IPS-NIHi7 (cell line): ENCODE data around the gene FHL1.
"Not testable (repeated sequence)": the region's sequence is repeated elsewhere in the genome, so short reads cannot be mapped to it uniquely, and the experiment has no call there.

Experiments
- DNase-seq: peaks from one replicate; pipeline ENCODE4 v3.0.0; 2012; ENCODE audit warnings: mixed read lengths; ENCODE audit errors: extremely low spot score

Gene FHL1

DNA sequence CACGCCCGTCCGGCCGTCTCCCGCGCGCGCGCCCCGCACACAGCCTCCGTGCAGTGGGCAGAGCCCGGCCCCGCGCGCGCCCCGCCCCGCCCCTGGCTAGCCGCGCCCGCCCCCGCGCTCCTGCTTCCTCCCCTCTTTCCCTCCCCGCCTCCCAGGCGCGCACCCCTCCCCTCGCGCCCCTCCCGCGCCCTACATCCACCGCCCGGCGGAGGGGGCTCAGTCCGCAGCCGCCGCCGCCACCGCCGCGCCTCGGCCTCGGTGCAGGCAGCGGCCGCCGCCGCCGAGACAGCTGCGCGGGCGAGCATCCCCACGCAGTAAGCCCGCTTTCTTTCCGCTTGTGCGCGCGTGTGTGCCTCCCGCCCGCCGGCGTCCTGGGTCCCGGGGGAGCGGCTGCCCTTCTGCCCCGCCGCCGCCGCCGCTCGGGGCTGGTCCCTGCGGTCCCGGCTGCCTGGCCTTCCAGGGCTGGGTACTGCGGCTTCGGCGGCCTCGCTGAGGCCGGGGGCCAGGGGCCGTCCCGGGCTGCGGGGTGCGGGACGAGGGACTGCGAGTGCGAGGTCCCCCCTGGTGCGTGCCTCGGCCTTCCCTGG is at the start of gene FHL1:
Gene FHL1, plus strand, starts transcription at position 219 of the 587 bp plus-strand sequence.
- DNase-seq, result peak; percentile 74

DNA sequence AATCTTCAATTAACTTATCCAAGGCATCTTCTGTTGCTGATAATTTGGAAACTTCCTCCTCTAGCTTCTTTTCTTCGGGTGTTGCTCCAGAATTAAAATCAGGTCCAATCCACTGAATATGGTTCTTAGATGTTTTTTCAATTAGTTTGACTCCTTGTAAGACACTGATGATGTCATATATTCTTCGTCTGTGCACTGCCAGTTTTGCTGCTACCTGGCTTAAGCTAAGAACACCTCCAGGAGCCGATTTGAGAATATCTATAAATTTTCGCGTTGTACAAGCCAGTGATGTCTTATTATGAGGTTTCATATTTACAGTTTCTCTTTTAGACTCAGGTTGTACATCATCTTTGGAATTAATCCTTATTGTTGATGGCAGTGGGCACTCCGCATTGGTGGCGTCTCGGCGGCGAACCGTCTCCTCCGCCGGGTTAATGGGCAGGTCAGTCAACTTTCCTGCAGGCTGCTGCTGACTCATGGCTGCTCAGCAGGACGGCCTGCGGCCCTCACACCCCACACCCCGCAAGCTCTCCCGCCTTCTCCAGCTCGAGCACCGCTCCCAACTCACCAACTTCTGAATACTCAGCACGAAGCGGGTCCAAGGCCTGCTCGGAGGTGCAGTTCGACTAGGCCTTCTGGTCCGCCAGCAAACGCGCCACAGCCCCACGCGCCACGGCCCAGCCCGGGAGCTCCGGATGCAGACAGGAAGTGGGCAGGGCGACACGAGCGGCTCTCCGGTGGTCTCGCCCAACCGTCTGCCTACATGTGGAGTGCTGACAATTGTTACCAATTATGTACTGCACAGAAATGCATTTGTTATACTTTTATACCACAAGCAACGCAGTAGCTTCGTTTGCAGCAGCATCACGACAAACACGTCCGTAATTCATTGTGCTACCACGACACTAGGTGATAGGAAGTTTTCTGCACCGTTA is 49.2 kb upstream of the FHL1 start:
- DNase-seq, result peak; percentile 70

DNA sequence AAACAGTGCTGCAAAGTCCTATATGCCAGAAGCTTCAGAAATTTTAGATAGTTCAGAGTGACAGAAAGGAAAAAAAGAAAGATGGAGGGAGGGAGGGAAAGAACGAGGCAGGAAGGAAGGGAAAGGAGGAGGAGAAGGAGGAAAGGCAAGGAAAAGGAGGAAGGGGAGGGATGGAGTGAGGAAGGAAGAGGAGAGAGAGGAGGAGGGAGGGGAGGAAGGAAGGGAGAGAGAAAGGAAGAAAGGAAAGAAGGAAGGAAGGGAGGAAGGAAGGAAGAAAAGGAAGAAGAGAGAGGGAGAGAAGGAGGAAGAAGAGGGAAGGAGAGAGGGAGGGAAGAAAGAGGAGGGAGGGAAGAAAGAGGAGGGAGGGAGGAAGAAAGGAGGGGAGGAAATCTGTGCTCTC is 42.4 kb upstream of the FHL1 start:
- no peak for DNase-seq

DNA sequence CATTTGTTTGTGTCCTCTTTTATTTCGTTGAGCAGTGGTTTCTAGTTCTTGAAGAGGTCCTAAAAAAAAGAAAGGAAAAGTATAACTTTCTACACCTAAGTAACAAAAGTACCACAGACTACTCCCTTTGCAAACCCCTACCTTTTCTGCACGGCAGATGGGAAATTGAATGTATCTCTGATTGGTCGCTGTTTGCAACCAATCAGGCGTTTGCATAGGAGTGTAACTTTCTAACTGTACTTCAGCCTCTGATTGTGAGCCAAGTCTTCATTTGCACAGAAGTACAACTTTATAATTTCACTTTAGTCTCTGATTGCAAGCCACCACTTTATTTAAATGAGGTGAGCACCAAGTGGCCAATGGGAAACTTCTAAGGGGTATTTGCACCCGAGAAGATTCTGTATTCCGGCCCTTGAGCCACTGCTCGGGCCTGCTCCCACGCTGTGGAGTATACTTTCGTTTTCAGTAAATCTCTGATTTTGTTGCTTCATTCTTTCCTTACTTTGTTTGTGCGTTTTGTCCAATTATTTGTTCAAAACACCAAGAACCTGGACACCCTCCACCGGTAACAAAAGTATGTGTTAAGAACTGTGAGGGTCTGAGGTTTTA is 40.3 kb upstream of the FHL1 start:
- no peak for DNase-seq

DNA sequence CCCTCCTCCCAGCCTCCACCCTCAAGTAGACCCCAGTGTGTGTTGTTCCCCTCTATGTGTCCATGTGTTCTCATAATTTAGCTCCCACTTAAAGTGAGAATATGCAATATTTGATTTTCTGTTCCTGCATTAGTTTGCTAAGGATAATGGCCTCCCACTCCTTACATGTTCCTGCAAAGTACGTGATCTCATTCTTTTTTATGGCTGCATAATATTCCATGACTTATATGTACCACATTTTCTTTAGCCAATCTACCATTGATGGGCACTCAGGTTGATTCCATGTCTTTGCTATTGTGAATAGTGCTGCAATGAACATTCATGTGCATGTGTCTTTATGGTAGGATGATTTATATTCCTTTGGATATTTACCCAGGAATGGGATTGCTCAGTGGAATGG is 38.4 kb upstream of the FHL1 start:
- DNase-seq, result not testable (repeated sequence)

DNA sequence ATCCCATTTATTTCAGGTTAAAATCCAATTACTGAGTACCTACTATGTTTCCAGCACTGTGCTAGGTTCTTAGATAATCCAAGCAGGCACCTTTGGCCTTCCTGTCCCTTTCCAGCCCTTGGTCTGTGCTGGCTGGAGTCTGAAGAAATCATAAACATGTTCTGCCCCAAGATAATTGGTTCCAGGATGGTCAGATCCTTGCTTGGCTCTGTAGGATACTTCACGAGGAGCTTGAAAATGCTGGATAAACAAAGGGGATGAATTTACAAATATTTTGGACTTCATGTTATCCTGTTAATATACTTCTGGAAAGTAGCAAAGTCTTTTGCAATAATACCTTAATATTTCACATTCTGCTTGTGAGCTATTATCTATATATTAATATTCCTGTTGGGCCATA is 35.0 kb upstream of the FHL1 start:
- DNase-seq, result no peak

DNA sequence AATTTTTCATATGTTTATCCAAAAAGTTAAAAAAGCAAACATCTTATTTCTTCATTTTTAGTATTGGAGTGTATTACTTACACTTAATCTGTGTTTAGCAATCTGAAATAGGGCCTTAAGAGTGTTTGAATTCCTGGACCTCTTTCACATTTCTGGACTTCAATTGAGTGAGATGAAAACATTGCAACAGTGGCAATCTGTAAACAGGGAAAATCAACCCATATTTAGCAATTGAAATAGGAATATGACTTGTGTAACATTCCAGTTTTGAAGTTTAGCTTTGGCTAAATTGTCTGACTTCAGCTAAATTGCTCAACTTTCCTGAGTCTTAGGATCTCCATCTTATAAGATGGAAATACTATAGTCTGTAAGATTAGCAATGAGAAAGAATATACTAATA is 34.6 kb upstream of the FHL1 start:
- no peak for DNase-seq

DNA sequence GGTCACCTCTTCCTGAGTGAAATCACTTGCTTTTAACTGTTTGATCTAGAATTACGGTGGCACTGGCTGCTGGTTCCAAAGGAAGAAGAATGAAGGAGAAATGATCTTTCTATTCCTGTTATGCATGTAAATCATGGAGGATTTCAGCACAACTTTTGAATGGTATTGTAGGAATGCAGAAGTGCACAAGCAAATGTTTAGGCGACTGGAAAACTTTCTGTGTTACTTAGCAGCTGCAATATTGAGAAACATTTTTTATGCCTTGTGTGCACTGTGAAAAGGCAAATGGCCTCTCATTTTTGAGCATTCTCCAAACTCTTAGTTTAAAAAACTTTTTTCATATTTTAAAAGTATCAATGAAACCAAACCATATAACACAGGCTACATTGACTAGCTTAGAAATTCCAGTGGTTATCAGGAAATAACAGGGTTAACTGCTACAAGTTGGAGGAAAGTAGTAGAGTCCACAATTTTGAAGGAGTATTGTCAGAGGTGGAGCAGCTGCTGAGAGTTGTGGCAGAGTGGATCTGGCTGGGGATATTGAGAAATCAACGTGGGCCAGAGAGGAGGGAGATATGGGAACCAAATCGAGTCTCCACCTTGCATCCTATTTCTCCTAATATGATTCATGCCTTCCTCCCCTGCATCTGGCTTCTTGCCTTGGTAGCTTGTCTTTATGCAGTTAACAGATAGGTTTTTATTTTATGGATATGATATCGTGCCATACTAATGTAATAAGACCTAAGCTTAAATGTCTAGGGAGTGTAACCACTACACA is 32.0 kb upstream of the FHL1 start:
- DNase-seq, result no peak

DNA sequence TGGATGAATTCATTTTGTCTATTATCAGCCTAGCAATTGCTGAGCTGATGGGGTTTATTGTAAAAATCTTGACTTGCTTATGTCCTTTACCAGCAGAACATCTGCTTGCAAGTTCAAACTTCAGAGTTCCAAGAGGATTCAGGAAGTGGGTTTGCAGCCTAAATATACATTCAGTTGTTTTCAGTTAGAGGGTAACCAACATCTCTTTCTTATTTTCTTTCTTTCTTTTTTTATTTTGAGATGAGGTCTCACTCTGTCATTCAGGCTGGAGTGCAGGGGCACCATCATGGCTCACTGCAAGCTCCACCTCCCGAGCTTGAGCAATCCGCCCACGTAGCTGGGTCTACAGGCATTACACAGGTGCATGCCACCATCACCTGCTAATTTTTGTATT is 31.4 kb upstream of the FHL1 start:
- DNase-seq, result no peak

DNA sequence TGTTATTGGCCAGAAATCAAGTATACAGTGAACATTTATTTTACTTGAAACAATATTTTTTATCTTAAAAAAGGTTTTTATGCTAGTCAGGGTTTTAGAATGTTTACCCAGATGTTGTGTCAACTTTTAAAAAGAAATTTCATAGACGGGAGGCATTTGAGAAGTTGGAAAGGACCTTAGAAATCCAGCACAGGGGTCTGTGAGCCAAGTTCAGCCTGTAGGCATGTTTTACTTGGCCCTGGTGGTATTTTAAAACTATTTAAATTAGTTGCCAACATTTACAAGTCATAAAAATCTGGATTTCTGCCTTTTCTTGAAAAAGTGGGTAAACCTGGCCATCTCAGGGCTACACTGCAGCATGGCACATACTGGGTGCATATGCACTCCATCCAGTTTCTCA is 25.5 kb upstream of the FHL1 start:
- no peak for DNase-seq

DNA sequence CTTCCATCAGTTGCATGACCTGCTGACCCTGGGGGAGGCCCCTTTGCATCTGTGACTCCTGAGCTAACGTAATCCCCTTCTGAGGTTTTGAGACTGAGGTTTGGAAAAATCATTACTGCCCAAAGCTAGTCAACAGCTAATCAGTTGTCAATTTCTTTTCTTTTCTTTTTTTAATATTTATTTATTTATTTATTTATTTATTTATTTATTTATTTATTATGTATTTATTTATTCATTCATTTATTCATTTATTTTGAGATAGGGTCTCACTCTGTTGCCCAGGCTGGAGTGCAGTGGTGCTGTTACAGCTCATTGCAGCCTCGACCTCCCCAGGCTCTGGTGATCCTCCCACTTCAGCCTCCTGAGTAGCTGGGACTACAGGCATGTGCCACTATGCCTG is 25.1 kb upstream of the FHL1 start:
- DNase-seq, result no peak

DNA sequence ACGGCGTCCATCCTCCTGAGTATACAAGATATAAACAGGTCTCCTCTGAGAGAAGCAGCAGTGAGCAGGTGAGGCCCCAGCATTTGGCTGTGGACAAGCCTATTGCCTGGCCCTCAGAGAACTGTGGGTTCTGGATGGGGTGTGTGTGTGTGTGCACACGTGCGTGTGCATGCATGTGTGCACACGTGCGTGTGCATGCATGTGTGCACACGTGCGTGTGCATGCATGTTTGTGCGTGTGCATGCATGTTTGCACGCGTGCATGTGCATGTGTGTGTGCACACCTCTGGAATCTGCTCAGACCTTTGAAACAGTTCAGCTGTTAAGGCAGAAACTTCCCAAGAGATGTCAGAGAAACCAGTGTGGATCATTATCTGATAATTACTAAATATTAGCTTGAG is 22.2 kb upstream of the FHL1 start:
- DNase-seq, result no peak

DNA sequence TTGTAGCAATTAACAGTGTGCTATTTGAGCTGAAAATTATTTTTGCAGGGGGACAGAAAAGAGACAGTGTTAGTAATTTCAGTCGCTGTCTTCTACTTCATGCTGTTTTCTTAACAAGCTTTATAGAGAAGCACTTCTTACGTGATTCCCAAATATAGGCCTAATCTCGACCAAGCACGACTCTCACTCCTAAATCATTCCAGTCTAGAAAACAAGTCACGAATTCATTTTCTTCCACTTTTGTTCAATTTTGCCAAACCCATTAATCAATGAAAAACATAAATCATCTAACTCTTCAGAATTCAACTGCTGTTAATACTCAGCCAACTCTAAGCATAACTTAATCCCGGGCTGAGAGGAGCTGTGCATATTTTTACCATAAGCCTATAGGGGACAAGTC is 21.0 kb upstream of the FHL1 start:
- no peak for DNase-seq

DNA sequence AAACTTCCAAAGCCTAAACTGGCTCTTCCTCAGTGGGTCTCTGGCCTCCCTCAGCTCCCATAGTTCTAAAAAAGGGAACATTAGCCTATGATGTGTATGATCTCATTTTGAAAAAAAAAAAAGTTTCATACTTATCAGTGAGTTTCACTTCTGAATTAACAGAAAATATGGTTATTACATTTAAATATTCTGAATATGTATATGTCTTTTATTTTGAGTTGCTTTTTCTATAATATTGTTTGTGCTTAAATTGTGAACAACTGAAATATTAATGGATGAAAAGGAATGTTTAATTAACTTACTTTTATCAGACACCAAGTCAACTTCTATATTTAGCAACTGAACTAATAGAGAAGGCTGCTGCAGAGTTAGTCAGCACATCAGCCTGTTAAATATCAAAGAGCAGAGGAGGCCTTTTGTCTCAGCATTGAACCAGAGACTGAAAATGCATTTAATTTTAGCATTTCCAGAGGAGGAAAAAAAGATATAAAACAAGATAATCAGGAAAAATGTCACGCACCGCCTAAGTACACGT is 20.4 kb upstream of the FHL1 start:
- DNase-seq, result no peak

DNA sequence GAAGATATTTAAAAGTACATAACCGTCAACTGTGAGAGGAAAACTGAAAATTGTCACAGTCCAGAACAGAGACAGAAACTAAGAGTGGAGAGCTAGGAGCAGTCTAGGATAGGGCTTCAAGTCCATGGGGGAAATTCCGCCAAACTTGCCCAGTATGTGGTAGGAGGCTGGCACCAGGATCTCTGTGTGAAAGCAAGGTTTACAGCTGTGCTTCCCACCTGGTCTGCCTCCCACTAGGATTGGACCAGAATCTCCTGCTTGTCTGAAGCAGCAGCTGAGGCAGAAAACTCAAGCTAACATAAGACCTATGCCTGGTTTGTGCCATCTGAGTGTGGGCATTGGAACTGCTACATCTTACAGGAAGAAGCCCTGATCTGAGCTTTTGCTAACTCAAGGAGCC is 18.6 kb upstream of the FHL1 start:
- DNase-seq, result no peak

DNA sequence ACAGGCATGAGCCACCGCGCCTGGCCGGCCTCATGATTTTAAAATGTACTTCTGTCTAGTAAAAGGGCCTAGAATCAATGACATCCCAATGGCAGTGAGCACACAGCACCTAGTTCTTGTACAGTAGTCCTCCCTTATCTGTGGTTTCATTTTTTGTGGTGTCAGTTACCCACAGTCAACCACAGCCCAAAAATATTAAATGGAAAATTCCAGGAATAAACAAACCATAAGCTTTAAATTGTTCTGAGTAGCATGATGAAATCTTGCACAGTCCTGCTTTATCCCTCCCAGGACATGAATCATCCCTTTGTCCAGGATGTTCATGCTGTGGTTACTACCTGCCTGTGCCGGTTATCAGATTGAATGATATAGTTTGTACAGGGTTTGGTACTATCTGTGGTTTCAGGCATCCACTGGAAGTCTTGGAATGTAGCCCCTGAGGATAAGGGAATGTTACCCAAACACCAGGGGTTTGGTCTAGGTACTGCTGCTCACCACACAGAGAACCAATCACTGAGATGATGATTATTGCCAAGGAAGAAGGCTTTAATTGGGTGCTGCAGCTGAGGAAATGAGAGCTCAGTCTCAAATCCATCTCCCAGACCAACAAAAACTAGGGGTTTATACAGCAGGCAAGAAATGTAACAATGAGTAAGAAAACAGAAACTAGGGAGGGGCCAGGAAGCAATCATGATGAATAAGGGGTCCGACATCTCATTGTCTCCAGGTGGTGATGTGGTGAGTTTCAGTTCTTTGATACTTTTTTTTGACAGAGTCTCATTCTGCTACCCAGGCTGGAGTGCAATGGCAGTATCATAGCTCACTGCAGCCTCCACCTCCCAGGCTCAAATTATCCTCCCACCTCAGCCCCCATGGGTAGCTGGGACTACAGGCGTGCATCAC is 16.2 kb upstream of the FHL1 start:
- DNase-seq, result no peak

DNA sequence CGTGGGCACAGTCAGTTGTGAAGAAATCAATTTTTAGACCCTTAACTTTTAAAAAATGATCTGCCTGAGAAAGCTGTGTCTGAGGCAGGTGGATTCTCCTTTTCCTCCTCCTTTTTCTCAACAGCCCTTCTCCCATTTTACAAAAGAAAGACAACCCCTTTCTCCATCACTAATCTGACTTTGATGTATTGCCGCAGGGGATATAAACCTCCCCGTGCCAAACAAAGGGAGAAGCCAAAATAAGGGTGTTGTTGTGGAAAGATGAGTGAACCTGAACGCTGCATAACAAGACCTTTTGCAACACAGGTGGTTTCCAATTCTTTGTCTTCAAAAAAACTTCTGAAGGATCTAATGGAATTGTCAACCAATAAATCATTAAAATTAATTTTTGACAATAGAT is 8.4 kb upstream of the FHL1 start:
- DNase-seq, result no peak

DNA sequence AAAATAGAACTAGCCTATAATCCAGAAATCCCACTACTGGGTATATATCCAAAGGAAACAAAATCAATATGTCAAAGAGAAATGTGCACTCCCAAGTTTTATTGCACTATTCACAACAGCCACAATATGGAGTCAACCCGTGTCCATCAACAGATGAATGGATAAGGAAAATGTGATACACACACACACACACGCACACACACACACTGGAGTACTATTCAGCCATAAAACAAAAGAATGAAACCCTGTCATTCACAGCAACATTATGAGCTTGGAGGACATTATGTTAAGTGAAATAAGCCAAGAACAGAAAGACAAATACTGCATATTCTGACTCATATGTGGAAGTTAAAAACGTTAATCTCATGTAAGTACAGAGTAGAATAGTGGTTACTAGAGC is 5.8 kb upstream of the FHL1 start:
- DNase-seq, result no peak

DNA sequence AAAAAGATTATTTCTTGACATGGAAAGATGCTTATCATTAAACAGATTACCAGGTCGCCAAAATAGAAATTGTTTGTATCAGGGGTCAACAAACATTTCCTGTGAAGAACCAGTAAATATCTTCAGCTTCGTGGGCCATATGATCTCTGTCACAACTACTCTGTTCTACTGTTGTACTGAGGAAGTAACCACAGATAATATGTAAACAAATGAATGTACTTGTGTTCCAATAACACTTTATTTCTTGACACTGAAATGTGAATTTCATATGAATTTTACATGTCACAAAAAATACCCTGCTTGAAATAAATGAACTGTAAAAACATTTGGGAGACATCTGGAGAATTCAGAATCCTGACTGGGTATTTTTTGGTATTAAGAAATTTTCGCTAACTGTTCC is 4.7 kb upstream of the FHL1 start:
- DNase-seq, result no peak

DNA sequence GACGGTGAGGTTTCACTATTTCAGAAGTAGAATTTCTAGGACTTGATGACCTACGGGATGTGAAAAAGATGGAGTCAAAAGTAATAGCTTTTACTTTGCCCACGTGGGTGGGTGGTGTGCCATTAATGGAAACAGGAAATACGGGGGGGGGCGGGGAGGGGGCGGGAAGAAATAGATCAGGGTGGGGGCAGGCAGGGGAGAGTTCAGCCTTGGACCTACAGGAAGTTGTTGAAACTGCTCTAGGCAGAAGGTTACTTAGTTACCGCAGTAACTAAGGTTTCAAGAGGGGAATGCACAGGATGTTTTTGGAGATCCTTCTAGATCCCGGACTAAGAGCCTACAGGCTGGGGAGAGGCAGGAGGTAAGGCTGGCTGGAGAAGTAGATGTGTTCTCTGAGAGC is 3.6 kb upstream of the FHL1 start:
- DNase-seq, result no peak
